ENCODE measurements around the gene IRS1. TPM values are rescaled to one million over a fixed set of nuclear protein-coding genes. Genes with fewer than 3 reads are reported as not detected.

IRS1 gene
- total and polyA plus RNA-seq, 4 donors = 3.1 to 36.7 (median 7.9) TPM

- DNase-seq (no peak), ATAC-seq (ENCODE audit: insufficient read depth, low FRiP score) (no peak)
- 84% methylated on average over 2 of the region's 2 CpGs for WGBS, 2 donors
- Histone ChIP-seq H3K36me3 (ENCODE audit: control insufficient read depth in 4 of 4, insufficient read depth in 4 of 4, low read length in 4 of 4) (peaks cover 0 to 3% (median 0%) of the 10 kb centered on the region in 4 donors), H3K27ac (ENCODE audit: low read depth in 1 of 2, low read length in 1 of 2) (peak overlapping the region in 1 of 2 donors; percentile 68), H3K4me3 (no peak overlapping the region), H3K9ac (ENCODE audit: insufficient read depth in 1 of 2, low read length in 2 of 2) (no peak overlapping the region), H3K9me3 (ENCODE audit: control insufficient read depth in 4 of 4, insufficient read depth in 3 of 4, low read length in 3 of 4) (peaks cover 0 to 1% (median 0%) of the 10 kb centered on the region in 4 donors), H3K27me3 (ENCODE audit: control insufficient read depth in 3 of 3, insufficient read depth in 3 of 3, low read length in 2 of 3) (no peaks in the 10 kb centered on the region), H3K4me1 (ENCODE audit: control insufficient read depth in 5 of 5, insufficient read depth in 5 of 5, low read length in 5 of 5) (peaks cover 0 to 37% (median 20%) of the 10 kb centered on the region in 5 donors)
- no peak for TF ChIP-seq CTCF (IDR thresholded peaks at IDR 0.05; ENCODE audit: control extremely low read depth, extremely low read depth)
These were observed 38.4 kb downstream of the IRS1 start for GRCh38 chr2:226761195-226761583.

GRCh38 chr2:226760412-226761194 is 39.0 kb downstream of the IRS1 start:
- ATAC-seq (ENCODE audit: insufficient read depth, low FRiP score) (no peak), DNase-seq (peak in 2 of 3 donors; percentile 79 to 90)
- Histone ChIP-seq H3K4me1 (ENCODE audit: control insufficient read depth in 5 of 5, insufficient read depth in 5 of 5, low read length in 5 of 5) (peaks cover 0 to 43% (median 24%) of the 10 kb centered on the region in 5 donors), H3K9me3 (ENCODE audit: control insufficient read depth in 4 of 4, insufficient read depth in 3 of 4, low read length in 3 of 4) (peaks cover 0 to 1% (median 0%) of the 10 kb centered on the region in 4 donors), H3K36me3 (ENCODE audit: control insufficient read depth in 4 of 4, insufficient read depth in 4 of 4, low read length in 4 of 4) (peaks cover 0 to 3% (median 0%) of the 10 kb centered on the region in 4 donors), H3K4me3 (no peak overlapping the region), H3K27ac (ENCODE audit: low read depth in 1 of 2, low read length in 1 of 2) (peak overlapping the region in 1 of 2 donors; percentile 68), H3K9ac (ENCODE audit: insufficient read depth in 1 of 2, low read length in 2 of 2) (no peak overlapping the region), H3K27me3 (ENCODE audit: control insufficient read depth in 3 of 3, insufficient read depth in 3 of 3, low read length in 2 of 3) (no peaks in the 10 kb centered on the region)
- WGBS, 2 donors = 84 to 86% methylated on average over 2 of the region's 2 CpGs
- TF ChIP-seq CTCF (IDR thresholded peaks at IDR 0.05; ENCODE audit: control extremely low read depth, extremely low read depth) = no peak

GRCh38 chr2:226759768-226760167 is 39.9 kb downstream of the IRS1 start:
- TF ChIP-seq CTCF (IDR thresholded peaks at IDR 0.05; ENCODE audit: control extremely low read depth, extremely low read depth) = no peak
- Histone ChIP-seq H3K9ac (ENCODE audit: insufficient read depth in 1 of 2, low read length in 2 of 2) (no peak overlapping the region), H3K27me3 (ENCODE audit: control insufficient read depth in 3 of 3, insufficient read depth in 3 of 3, low read length in 2 of 3) (no peaks in the 10 kb centered on the region), H3K4me3 (no peak overlapping the region), H3K36me3 (ENCODE audit: control insufficient read depth in 4 of 4, insufficient read depth in 4 of 4, low read length in 4 of 4) (peaks cover 0 to 3% (median 0%) of the 10 kb centered on the region in 4 donors), H3K27ac (ENCODE audit: low read depth in 1 of 2, low read length in 1 of 2) (no peak overlapping the region), H3K9me3 (ENCODE audit: control insufficient read depth in 4 of 4, insufficient read depth in 3 of 4, low read length in 3 of 4) (peaks cover 0 to 1% (median 0%) of the 10 kb centered on the region in 4 donors), H3K4me1 (ENCODE audit: control insufficient read depth in 5 of 5, insufficient read depth in 5 of 5, low read length in 5 of 5) (peaks cover 0 to 51% (median 27%) of the 10 kb centered on the region in 5 donors)
- DNase-seq (no peak), ATAC-seq (ENCODE audit: insufficient read depth, low FRiP score) (no peak)
- WGBS, 2 donors = 85% methylated on average over 9 of the region's 9 CpGs

Data from lung (tissue), 12 donors.